Effector memory CD4-positive, alpha-beta T cell (primary cell): Measurements from ENCODE around the gene LRRC49.
"Not testable (repeated sequence)": the region's sequence is repeated elsewhere in the genome, so short reads cannot be mapped to it uniquely, and the experiment has no call there.

Experiments
- DNase-seq, 3 donors: peaks; one replicate each; pipeline ENCODE4 v3.0.0-alpha.2; 2020
- H3K27ac ChIP-seq: 2 replicates; pipeline ENCODE4 v1.7.0; 2013; ENCODE audit warnings: mild to moderate bottlenecking, low read length, moderate library complexity; ENCODE audit not compliant: insufficient read depth, poor library complexity, severe bottlenecking
- H3K27me3 ChIP-seq: replicated peaks from 2 replicates; pipeline ENCODE4 v1.7.0; 2013; ENCODE audit warnings: mild to moderate bottlenecking, low read length; ENCODE audit not compliant: insufficient read depth, control insufficient read depth, poor library complexity, severe bottlenecking
- H3K36me3 ChIP-seq: 2 replicates; pipeline ENCODE4 v1.7.0; 2013; ENCODE audit warnings: mild to moderate bottlenecking, low read length, moderate library complexity; ENCODE audit not compliant: control insufficient read depth, insufficient read depth
- H3K4me1 ChIP-seq: 2 replicates; pipeline ENCODE4 v1.7.0; 2013; ENCODE audit warnings: low read length, mild to moderate bottlenecking; ENCODE audit not compliant: control insufficient read depth, insufficient read depth, poor library complexity, severe bottlenecking
- H3K4me3 ChIP-seq: 2 replicates; pipeline ENCODE4 v1.7.0; 2013; ENCODE audit warnings: low read length, low read depth, mild to moderate bottlenecking; ENCODE audit not compliant: insufficient read depth, poor library complexity, severe bottlenecking
- H3K9me3 ChIP-seq: 2 replicates; pipeline ENCODE4 v1.7.0; 2013; ENCODE audit warnings: mild to moderate bottlenecking, low read length, moderate library complexity; ENCODE audit not compliant: control insufficient read depth

LRRC49 gene

GRCh38 chr15:70922119-70922518 is 29.5 kb downstream of the LRRC49 start:
- no peak for DNase-seq
- Histone ChIP-seq H3K4me1 (no peaks in the 10 kb centered on the region), H3K27ac (no peak overlapping the region)

GRCh38 chr15:70923311-70924080 is 30.9 kb downstream of the LRRC49 start:
- no peak overlapping the region for H3K4me3 ChIP-seq
- H3K36me3 ChIP-seq: no peaks in the 10 kb centered on the region
- no peak for DNase-seq
- no peaks in the 10 kb centered on the region for H3K9me3 ChIP-seq
- H3K27me3 ChIP-seq: no peaks in the 10 kb centered on the region
- H3K4me1 ChIP-seq: no peaks in the 10 kb centered on the region
- no peak overlapping the region for H3K27ac ChIP-seq

More at GRCh38 chr15:70922119-70922518, 29.5 kb downstream of the LRRC49 start:
- Histone ChIP-seq H3K4me3 (no peak overlapping the region), H3K36me3 (no peaks in the 10 kb centered on the region), H3K27me3 (no peaks in the 10 kb centered on the region), H3K9me3 (no peaks in the 10 kb centered on the region)

- H3K4me1 ChIP-seq, H3K4me3 ChIP-seq, H3K27ac ChIP-seq, H3K36me3 ChIP-seq, DNase-seq, H3K9me3 ChIP-seq, H3K27me3 ChIP-seq: not testable (repeated sequence)
Measured at GRCh38 chr15:70926914-70927313, 34.3 kb downstream of the LRRC49 start.

- H3K27ac ChIP-seq: no peak overlapping the region
- no peaks in the 10 kb centered on the region for H3K27me3 ChIP-seq
- H3K4me1 ChIP-seq: no peaks in the 10 kb centered on the region
- H3K4me3 ChIP-seq: no peak overlapping the region
- H3K36me3 ChIP-seq: no peaks in the 10 kb centered on the region
- DNase-seq: no peak
- H3K9me3 ChIP-seq: no peaks in the 10 kb centered on the region
Measured at GRCh38 chr15:70931821-70932220, 39.2 kb downstream of the LRRC49 start.

GRCh38 chr15:70932397-70932796 is 39.8 kb downstream of the LRRC49 start:
- no peak for DNase-seq
- no peaks in the 10 kb centered on the region for H3K4me1 ChIP-seq
- no peaks in the 10 kb centered on the region for H3K27me3 ChIP-seq
- no peak overlapping the region for H3K27ac ChIP-seq
- no peaks in the 10 kb centered on the region for H3K9me3 ChIP-seq
- H3K4me3 ChIP-seq: no peak overlapping the region
- no peaks in the 10 kb centered on the region for H3K36me3 ChIP-seq

- DNase-seq: no peak
- H3K27ac ChIP-seq: no peak overlapping the region
- no peaks in the 10 kb centered on the region for H3K27me3 ChIP-seq
- H3K4me3 ChIP-seq: no peak overlapping the region
- H3K9me3 ChIP-seq: no peaks in the 10 kb centered on the region
- no peaks in the 10 kb centered on the region for H3K36me3 ChIP-seq
- H3K4me1 ChIP-seq: no peaks in the 10 kb centered on the region
Measured at GRCh38 chr15:70933411-70933810, 40.8 kb downstream of the LRRC49 start.

- Histone ChIP-seq H3K4me3 (no peak overlapping the region), H3K9me3 (no peaks in the 10 kb centered on the region), H3K27me3 (no peaks in the 10 kb centered on the region), H3K4me1 (no peaks in the 10 kb centered on the region), H3K36me3 (no peaks in the 10 kb centered on the region), H3K27ac (no peak overlapping the region)
- DNase-seq: no peak
Measured at GRCh38 chr15:70935631-70936030, 43.0 kb downstream of the LRRC49 start.

GRCh38 chr15:70936326-70936725 is 43.7 kb downstream of the LRRC49 start:
- H3K9me3 ChIP-seq: no peaks in the 10 kb centered on the region

GRCh38 chr15:70943285-70943684 is 50.7 kb downstream of the LRRC49 start:
- not testable (repeated sequence) for H3K27me3 ChIP-seq, H3K4me1 ChIP-seq, H3K4me3 ChIP-seq, H3K36me3 ChIP-seq, H3K27ac ChIP-seq, H3K9me3 ChIP-seq, DNase-seq

More at GRCh38 chr15:70936326-70936725, 43.7 kb downstream of the LRRC49 start:
- no peak overlapping the region for H3K4me3 ChIP-seq
- H3K4me1 ChIP-seq: no peaks in the 10 kb centered on the region
- no peaks in the 10 kb centered on the region for H3K27me3 ChIP-seq
- no peak overlapping the region for H3K27ac ChIP-seq
- DNase-seq: no peak
- H3K36me3 ChIP-seq: no peaks in the 10 kb centered on the region

GRCh38 chr15:70947351-70948335 is 55.0 kb downstream of the LRRC49 start:
- Histone ChIP-seq H3K4me1 (no peaks in the 10 kb centered on the region), H3K27me3 (no peaks in the 10 kb centered on the region), H3K27ac (no peak overlapping the region), H3K4me3 (no peak overlapping the region), H3K9me3 (no peaks in the 10 kb centered on the region), H3K36me3 (no peaks in the 10 kb centered on the region)
- DNase-seq: no peak
